ENCODE data around the gene ELL2. TPM values are rescaled to one million over a fixed set of nuclear protein-coding genes. Genes with fewer than 3 reads are reported as not detected.
"Not testable (repeated sequence)": the region's sequence is repeated elsewhere in the genome, so short reads cannot be mapped to it uniquely, and the experiment has no call there.

The ELL2 gene
- total RNA-seq, 2 donors from 2014 or later, result 110 to 200 TPM

DNA sequence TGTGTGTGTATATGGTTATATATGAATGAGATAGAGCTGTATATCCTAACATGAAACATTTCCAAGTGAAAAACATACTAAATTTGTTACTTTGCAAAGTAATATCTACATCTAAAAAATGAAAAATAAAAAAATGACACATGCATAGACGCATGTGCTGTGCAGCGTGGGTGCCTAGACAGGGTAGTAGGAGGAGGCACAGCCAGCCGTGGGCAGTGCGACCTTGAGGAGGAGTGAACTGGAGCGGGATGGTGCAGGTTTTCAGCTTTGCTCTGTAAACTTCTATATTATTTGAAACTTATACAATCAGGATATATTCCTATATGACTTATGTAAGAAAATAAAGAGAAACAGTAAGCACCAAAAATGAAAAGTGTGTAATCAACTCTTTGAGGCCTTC lies 124.2 kb downstream of the ELL2 start:
- Mint-ChIP-seq H3K36me3 (no peaks in the 10 kb centered on the region), H3K27ac (peak overlapping the region in 1 of 2 donors; percentile 94), H3K9me3 (peaks cover 3% of the 10 kb centered on the region), H3K4me3 (no peak overlapping the region), H3K27me3 (no peaks in the 10 kb centered on the region), H3K4me1 (ENCODE audit: low read depth in 2 of 2) (peaks cover 46 to 52% of the 10 kb centered on the region in 2 donors)
- no peak for DNase-seq (ENCODE audit: low spot score)
- no peak for ATAC-seq

- not testable (repeated sequence) for ATAC-seq; DNase-seq (ENCODE audit: low spot score); H3K27me3 Mint-ChIP-seq; H3K36me3 Mint-ChIP-seq; H3K9me3 Mint-ChIP-seq
- Mint-ChIP-seq H3K27ac (peak overlapping the region; percentile 94), H3K4me3 (peak overlapping the region; percentile 96), H3K4me1 (ENCODE audit: low read depth in 2 of 2) (peaks cover 45 to 47% of the 10 kb centered on the region in 2 donors)
These were observed 124.7 kb downstream of the ELL2 start for GRCh38 chr5:95836971-95837370.

GRCh38 chr5:95836544-95836943 lies 125.1 kb downstream of the ELL2 start:
- peaks cover 3% of the 10 kb centered on the region for H3K9me3 Mint-ChIP-seq
- H3K36me3 Mint-ChIP-seq, result no peaks in the 10 kb centered on the region
- DNase-seq (ENCODE audit: low spot score) (no peak), ATAC-seq (no peak)
- peak overlapping the region; percentile 94 for H3K27ac Mint-ChIP-seq
- peak overlapping the region; percentile 96 for H3K4me3 Mint-ChIP-seq
- no peaks in the 10 kb centered on the region for H3K27me3 Mint-ChIP-seq
- H3K4me1 Mint-ChIP-seq (ENCODE audit: low read depth in 2 of 2), result peaks cover 44 to 49% of the 10 kb centered on the region in 2 donors

DNA sequence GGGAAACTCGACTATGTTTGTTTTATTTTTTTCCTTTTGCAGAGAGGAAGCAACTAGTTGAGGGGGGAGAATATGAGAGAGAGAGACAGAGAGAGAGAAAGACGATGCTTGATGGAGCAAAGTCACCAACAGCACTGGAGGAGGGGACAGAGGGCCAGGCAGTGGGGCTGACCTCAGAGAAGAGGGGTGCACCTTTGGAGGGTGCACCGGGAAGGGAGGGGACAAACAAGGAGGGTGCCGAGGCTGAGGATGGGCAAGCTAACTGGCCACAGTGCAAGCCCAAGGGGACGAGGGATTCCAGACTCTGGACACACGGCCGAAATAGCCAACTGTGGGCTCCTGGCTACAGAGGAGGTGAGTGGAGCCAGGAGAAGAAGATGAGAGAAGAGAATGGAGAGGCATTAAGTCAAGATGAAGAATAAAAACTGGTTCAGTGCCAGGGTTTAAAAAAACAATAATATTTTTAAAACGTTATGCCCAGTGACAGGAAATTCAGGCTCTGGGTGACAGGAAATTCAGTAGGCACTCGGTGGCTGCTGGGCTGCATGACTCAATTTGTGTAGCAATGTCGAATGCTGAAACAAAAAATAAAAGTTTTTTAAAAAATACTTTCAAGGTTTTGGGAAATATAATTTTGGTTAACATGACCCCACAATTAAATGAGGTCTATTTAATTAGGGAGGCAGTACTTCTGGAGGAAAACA lies 125.8 kb downstream of the ELL2 start:
- Mint-ChIP-seq H3K4me3 (peak overlapping the region; percentile 96), H3K4me1 (ENCODE audit: low read depth in 2 of 2) (peaks cover 44 to 50% of the 10 kb centered on the region in 2 donors), H3K36me3 (no peaks in the 10 kb centered on the region), H3K9me3 (peaks cover 3% of the 10 kb centered on the region), H3K27ac (peak overlapping the region; percentile 94), H3K27me3 (no peaks in the 10 kb centered on the region)
- ATAC-seq (no peak), DNase-seq (ENCODE audit: low spot score) (no peak)

Other genes with a start within 250 kb of the ELL2 start
- 10 to 100 TPM; 14.7 to 17.4 TPM for gene RHOBTB3, start 230.5 kb downstream of the ELL2 start, total RNA-seq
- 100 to 1,000 TPM; 109 to 408 TPM for gene GLRX, start 139.1 kb downstream of the ELL2 start, total RNA-seq

Measured in natural killer cell treated with Interleukin-12 subunit alpha and Interleukin-12 subunit beta and Interleukin-15 and Interleukin-18, amount 100 ng/mL, for 72 hours (primary cell).